GM12878 (cell line): Measurements from ENCODE around the gene HNRNPDL. TPM values are rescaled to one million over a fixed set of nuclear protein-coding genes. Genes with fewer than 3 reads are reported as not detected.

Experiments used
- CEBPB ChIP-seq, 2 experiments: fragments of 150-350 bp in 1 of 2; IDR thresholded peaks; 2 replicates each; pipeline ENCODE4 v1.6.1; 2012 to 2014; ENCODE audit warnings: low read depth in 2 of 2, low read length in 2 of 2, borderline replicate concordance in 1 of 2, inconsistent platforms in 1 of 2
- CHD2 ChIP-seq: IDR thresholded peaks from 2 replicates; pipeline ENCODE4 v1.6.1; 2011; ENCODE audit warnings: low read depth, low read length, improper control_type of control experiment, borderline replicate concordance
- ELK1 ChIP-seq: IDR thresholded peaks from 2 replicates; pipeline ENCODE4 v1.6.1; 2012; ENCODE audit warnings: low read depth, low read length, improper control_type of control experiment
- ETV6 ChIP-seq, 2 experiments: fragments of 450-650 bp in 1 of 2; IDR thresholded peaks in 1 of 2; conservative IDR thresholded peaks in 1 of 2; 2 replicates each; pipeline ENCODE4 v1.6.1; 2014; ENCODE audit warnings: antibody characterized with exemption in 1 of 2, borderline replicate concordance in 1 of 2, low read depth in 1 of 2, mild to moderate bottlenecking in 1 of 2, moderate library complexity in 1 of 2
- FOXM1 ChIP-seq: IDR thresholded peaks from 2 replicates; pipeline ENCODE4 v1.6.1; 2012; ENCODE audit warnings: low read depth, mild to moderate bottlenecking, inconsistent platforms, low read length, moderate library complexity
- HCFC1 ChIP-seq: fragments of 150-350 bp; IDR thresholded peaks from 2 replicates; pipeline ENCODE4 v1.6.1; 2014; ENCODE audit warnings: low read length
- IRF5 ChIP-seq: fragments of 450-650 bp; IDR thresholded peaks from 2 replicates; pipeline ENCODE4 v1.6.1; 2017; ENCODE audit warnings: borderline replicate concordance
- KAT2A ChIP-seq: conservative IDR thresholded peaks from 2 replicates; pipeline ENCODE4 v1.6.1; 2011; ENCODE audit warnings: low read depth, low read length; ENCODE audit not compliant: control insufficient read depth
- LARP7 ChIP-seq: fragments of 450-650 bp; IDR thresholded peaks from 2 replicates; pipeline ENCODE4 v1.6.1; 2017; ENCODE audit warnings: mild to moderate bottlenecking
- MYB ChIP-seq: fragments of 150-350 bp; IDR thresholded peaks from 2 replicates; pipeline ENCODE4 v1.6.1; 2014; ENCODE audit warnings: mild to moderate bottlenecking, low read depth, low read length, borderline replicate concordance
- NR2F1 ChIP-seq: fragments of 450-650 bp; conservative IDR thresholded peaks from 2 replicates; pipeline ENCODE4 v1.6.1; 2017; ENCODE audit warnings: mild to moderate bottlenecking
- PAX5 ChIP-seq: IDR thresholded peaks from 2 replicates; pipeline ENCODE4 v1.6.1; 2011; ENCODE audit warnings: low read depth, low read length, borderline replicate concordance
- PAX8 ChIP-seq: fragments of 450-650 bp; IDR thresholded peaks from 2 replicates; pipeline ENCODE4 v1.6.1; 2017; ENCODE audit warnings: mild to moderate bottlenecking, moderate library complexity
- PKNOX1 ChIP-seq: fragments of 450-650 bp; IDR thresholded peaks from 2 replicates; pipeline ENCODE4 v1.6.1; 2016; ENCODE audit warnings: mild to moderate bottlenecking
- POLR2AphosphoS2 ChIP-seq: IDR thresholded peaks from 2 replicates; pipeline ENCODE4 v1.6.1; 2011; ENCODE audit warnings: low read depth, mild to moderate bottlenecking, low read length, improper control_type of control experiment, moderate library complexity
- POLR2AphosphoS5 ChIP-seq: IDR thresholded peaks from 2 replicates; pipeline ENCODE4 v1.6.1; 2011; ENCODE audit warnings: mild to moderate bottlenecking, low read length, inconsistent platforms
- PRDM15 ChIP-seq: fragments of 450-650 bp; formaldehyde crosslinking; IDR thresholded peaks from 2 replicates; pipeline ENCODE4 v1.4.0; 2020; ENCODE audit warnings: mild to moderate bottlenecking, moderate library complexity
- SP1 ChIP-seq: IDR thresholded peaks from one replicate; pipeline ENCODE4 v1.6.1; 2011; ENCODE audit warnings: low read depth, low read length
- SPI1 ChIP-seq: IDR thresholded peaks from 2 replicates; pipeline ENCODE4 v1.6.1; 2011; ENCODE audit warnings: low read depth, mild to moderate bottlenecking, low read length, moderate library complexity, borderline replicate concordance; ENCODE audit not compliant: insufficient read depth
- TARDBP ChIP-seq: IDR thresholded peaks from 2 replicates; pipeline ENCODE4 v1.6.1; 2016; ENCODE audit warnings: borderline replicate concordance
- YY1 ChIP-seq: IDR thresholded peaks from 2 replicates; pipeline ENCODE4 v1.6.1; 2011; ENCODE audit warnings: low read depth, mild to moderate bottlenecking, low read length
- ZNF24 ChIP-seq: fragments of 450-650 bp; IDR thresholded peaks from 2 replicates; pipeline ENCODE4 v1.6.1; 2017; ENCODE audit warnings: antibody characterized with exemption, mild to moderate bottlenecking
- ZZZ3 ChIP-seq: IDR thresholded peaks from 2 replicates; pipeline ENCODE4 v1.6.1; 2011; ENCODE audit warnings: low read depth; ENCODE audit not compliant: control insufficient read depth, insufficient read length
- polyA plus RNA-seq, 11 experiments: library from polyadenylated mRNA; depleted of rRNA in 4 of 11; unstranded in 6 of 11; stranded (reverse) in 5 of 11; fragments of >200 nt; fragmentation: Nextera tagmentation in 4 of 11; fragmentation: Illumina TruSeq in 1 of 11; extraction: Ambion mirVana in 4 of 11; extraction: Trizol in 1 of 11; gene quantifications; 1 replicate in 1 of 11; 2 replicates in 10 of 11; pipeline versions ENCODE4 v1.2.1 to v1.2.3, GENCODE V29; 2011 to 2016; ENCODE audit warnings: inconsistent platforms in 2 of 11, missing spikeins in 2 of 11, low read depth in 1 of 11
- total RNA-seq, 4 experiments: library from RNA; depleted of rRNA in 3 of 4; stranded (reverse); fragments of >200 nt in 3 of 4; fragmentation: Illumina TruSeq in 1 of 4; extraction: Trizol in 1 of 4; gene quantifications; 2 replicates each; pipeline versions ENCODE4 v1.2.1 to v1.2.3, GENCODE V29; 2013 to 2021

Gene HNRNPDL
- total and polyA plus RNA-seq, 10 of the 15 experiments (the other 5 are each of a cell fraction or from before 2014, with no cell fraction given): 217 to 510 (median 345) TPM

GRCh38 chr4:82373816-82374625 is 56.2 kb downstream of the HNRNPDL start, which contains the start of gene HNRNPD (continued):
- no peak for TF ChIP-seq CEBPB (IDR thresholded peaks at IDR 0.05; ENCODE audit: borderline replicate concordance in 1 of 2, low read depth in 2 of 2, low read length in 2 of 2)
- TF ChIP-seq PAX8: no peak
- peak; percentile 89 for TF ChIP-seq POLR2AphosphoS5
- peak; percentile 99 for TF ChIP-seq YY1
- no peak for TF ChIP-seq MYB
- TF ChIP-seq LARP7: peak; percentile 95
- no peak for TF ChIP-seq KAT2A
- TF ChIP-seq SPI1: peak; percentile 35; the same call in 1 of the 2 replicates
- no peak for TF ChIP-seq PAX5
- TF ChIP-seq IRF5: no peak
- peak; percentile 61; the same call in 1 of the 2 replicates for TF ChIP-seq TARDBP
- peak; percentile 89 for TF ChIP-seq ELK1
- no peak for TF ChIP-seq ZZZ3
- TF ChIP-seq PRDM15: peak; percentile 54; the same call in 1 of the 2 replicates
- no peak for TF ChIP-seq SP1
- TF ChIP-seq HCFC1: peak; percentile 61
- peak; percentile 67; the same call in 1 of the 2 replicates for TF ChIP-seq POLR2AphosphoS2
- TF ChIP-seq PKNOX1: peak; percentile 72
- no peak for TF ChIP-seq FOXM1
- TF ChIP-seq ZNF24: 0 out of 2 replicates have a peak, but pooled peaks have one; percentile 14
- TF ChIP-seq NR2F1: peak; percentile 60
- TF ChIP-seq CHD2: peak; percentile 79
- no peak; a peak in 2 of 4 replicates for TF ChIP-seq ETV6 (conservative IDR thresholded peaks at IDR 0.05 in 1 of 2, IDR thresholded peaks at IDR 0.05 in 1 of 2; ENCODE audit: borderline replicate concordance in 1 of 2, low read depth in 1 of 2)
